HG02981 (cell line): ENCODE data around the gene RWDD1.

Source experiments
- ATAC-seq: cut with Tn5 transposase; IDR thresholded peaks from one replicate; pipeline ENCODE4 v1.9.1; 2021; ENCODE audit warnings: mild to moderate bottlenecking, moderate library complexity; ENCODE audit not compliant: unreplicated experiment

Gene RWDD1, protein sequence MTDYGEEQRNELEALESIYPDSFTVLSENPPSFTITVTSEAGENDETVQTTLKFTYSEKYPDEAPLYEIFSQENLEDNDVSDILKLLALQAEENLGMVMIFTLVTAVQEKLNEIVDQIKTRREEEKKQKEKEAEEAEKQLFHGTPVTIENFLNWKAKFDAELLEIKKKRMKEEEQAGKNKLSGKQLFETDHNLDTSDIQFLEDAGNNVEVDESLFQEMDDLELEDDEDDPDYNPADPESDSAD

DNA sequence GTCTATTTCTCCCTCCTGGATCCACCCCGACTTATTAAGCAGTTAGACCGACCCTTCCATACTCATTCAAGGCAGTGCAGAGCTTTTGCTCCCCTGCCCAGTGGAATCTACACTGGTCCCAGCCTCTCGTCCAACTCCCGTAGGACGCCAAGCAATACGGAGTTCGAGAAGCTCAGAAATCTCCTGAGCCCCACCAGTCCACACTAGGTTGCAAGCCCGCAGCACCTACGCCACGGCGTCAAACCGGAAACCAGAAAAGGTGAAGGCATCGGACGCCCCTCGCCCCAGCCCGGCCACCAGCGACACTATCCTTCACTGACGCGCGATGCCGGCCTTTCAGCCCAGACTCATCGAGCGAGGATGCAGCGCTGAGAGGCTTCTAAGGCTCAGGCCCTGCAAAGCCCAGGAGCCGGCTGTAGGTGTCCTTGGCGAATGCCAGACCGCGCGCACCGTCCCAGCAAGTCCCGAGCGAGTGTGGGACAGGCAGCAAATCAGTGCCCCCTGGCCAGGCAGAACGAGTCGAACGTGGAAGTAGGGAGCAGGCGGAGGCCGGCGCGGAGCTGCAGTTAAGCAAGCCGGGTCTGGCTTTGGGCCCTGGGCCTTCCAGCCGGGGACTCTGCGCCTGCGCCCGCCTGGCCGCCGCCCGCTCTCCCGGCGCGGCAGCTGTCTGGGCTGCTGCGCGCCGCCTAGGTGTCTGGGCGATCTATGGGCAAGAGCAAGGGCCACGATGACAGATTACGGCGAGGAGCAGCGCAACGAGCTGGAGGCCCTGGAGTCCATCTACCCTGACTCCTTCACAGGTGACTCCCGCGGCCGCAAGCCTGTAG, at the start of gene RWDD1:
Gene RWDD1, plus strand, starts transcription at position 649 of the 827 bp plus-strand sequence. Its CDS starts 79 bp downstream, at position 728.
- peak; percentile 92 for ATAC-seq

- ATAC-seq, result no peak
These were observed 48.4 kb upstream of the RWDD1 start for GRCh38 chr6:116522896-116523295.

DNA sequence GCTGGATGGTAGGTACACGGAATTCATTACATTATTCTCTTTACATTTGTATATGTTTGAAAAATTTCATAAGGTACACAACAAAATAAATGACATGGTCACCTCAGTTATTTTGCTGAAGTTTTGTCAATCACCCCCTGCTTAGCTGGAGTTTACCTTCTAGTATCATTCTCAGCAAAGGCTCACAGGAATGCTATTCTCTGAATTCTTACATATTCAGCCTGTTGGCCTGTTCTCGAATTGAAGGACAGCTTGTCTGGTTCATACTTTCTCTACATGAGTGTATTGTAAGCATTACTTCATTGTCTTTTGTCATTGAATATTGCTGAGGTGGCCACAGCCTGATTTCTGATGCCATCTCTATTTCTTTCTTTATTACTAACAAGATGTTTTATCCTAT, 47.1 kb upstream of the RWDD1 start:
- ATAC-seq, result no peak

GRCh38 chr6:116528133-116528532, 43.2 kb upstream of the RWDD1 start:
- ATAC-seq, result no peak

- no peak for ATAC-seq
These were observed 42.5 kb upstream of the RWDD1 start for GRCh38 chr6:116528780-116529179.

- no peak for ATAC-seq
These were observed 41.6 kb upstream of the RWDD1 start for GRCh38 chr6:116529466-116530290.

- no peak for ATAC-seq
These were observed 40.9 kb upstream of the RWDD1 start for GRCh38 chr6:116530436-116530835.

DNA sequence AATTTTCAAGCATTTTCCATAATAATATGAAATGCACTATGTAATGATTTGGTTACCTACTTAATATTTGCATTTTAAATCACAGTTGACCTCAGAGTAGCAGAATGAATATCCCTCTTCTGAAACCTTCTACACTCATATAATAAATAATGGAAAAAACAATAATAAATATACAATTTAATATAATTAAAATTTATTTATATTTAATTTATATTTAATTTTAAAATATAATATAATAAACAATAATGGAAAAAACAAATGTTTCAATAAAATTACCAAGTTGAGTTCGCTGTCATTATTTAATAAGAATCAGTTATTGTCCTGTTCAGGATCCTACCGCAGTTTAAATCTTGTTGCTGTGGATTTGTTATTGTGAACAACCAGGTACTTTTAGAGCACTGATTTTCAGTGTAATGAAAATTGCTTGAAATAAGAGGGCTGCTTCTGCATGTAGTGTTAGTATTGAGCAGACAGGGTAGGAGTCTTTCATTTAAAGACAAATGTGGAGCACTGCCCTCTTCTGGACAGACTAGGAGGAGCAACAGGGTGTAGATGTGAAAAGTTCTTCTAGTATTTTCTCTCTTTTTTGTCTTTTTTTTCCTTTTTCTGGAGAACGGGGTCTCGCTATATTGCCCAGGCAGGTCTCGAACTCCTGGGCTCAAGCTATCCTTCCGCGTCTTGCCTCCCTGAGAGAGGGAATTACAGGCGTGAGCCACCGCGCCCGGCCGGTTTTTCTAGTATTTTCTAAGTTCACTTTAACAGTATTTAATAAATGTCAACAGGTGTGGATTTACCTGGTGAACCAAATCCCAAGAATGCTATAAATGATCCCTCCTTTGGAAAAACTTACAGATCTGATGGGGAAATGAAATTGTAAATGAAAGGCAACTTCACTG, 39.4 kb upstream of the RWDD1 start:
- ATAC-seq, result peak; percentile 78

DNA sequence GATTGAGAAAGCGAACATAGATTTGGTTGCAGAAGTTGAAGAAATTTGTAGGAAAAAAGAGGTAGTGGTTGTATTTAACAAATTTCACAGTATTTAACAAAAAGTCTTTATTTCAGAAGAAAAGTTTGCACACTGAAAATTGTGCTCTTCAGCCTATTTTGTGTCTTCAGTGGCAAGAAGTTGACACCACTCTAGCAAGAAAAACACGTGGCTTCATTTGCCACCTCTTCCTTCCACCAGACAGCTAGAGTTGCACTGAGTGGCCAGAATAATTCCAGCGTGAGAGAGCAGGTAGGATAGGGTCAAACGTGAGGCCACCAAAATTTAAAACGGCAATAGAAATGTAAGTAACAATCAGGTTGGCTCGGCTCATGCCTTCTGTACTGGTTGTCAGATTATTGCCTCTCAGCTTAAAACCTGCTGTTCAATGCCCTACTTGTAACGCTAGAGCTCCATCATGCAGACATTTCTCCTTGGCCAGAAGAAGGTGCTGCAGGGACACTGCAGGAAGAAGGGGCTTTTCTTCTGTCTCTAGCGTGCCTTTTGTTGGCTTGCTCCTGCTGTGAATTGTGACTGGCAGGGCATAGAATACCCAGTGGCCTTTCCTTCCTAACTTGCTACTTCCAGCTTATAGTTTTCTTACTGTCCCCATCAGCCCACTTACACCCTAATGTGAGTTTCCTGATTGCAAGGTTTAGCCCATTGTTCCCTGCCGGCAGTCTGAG, 37.9 kb upstream of the RWDD1 start:
- no peak for ATAC-seq

- no peak for ATAC-seq
These were observed 36.2 kb upstream of the RWDD1 start for GRCh38 chr6:116535109-116535508.

GRCh38 chr6:116536216-116536621, 35.1 kb upstream of the RWDD1 start:
- ATAC-seq, result peak; percentile 37

- no peak for ATAC-seq
These were observed 28.9 kb upstream of the RWDD1 start for GRCh38 chr6:116542426-116542825.

DNA sequence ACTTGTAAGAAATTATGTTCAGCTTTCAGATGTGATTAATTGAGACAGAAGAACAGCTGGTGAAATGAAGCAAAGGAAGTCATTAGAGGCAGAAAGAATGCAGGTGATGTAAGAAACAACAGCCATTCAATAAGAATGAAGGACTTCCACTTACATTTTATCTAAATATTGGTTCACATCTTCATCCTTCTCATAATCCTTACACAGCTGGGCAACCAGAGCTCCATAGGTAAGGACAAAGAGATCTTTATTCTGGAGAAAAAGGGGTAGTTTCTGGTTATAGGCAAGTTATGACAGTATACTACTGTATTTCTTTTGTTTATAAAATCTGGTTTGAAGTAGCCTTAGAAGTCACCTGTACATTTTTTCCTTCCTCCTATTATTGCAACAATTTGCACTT, 28.2 kb upstream of the RWDD1 start:
- no peak for ATAC-seq

DNA sequence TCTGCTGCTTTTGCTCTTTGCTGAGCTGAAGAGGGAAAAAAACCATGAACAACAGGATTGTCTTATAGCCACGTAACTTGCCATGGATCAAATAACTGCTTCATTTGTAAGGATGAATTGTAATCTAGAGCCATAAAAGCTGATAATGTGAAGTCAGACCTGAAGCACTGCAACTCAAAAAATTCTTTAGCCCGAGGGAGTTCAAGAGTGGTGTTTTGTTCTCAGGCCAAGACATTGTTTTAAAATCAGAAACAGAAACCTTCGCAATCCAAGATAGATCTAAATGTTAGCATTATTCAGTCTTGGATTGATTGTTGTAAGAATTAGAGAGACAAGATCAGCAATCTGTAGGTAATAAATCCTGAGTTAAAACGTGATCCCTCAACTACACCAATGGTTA, 25.7 kb upstream of the RWDD1 start, which contains the start of gene TRAPPC3L:
Gene TRAPPC3L, minus strand, starts transcription at position 34 of the 400 bp plus-strand sequence. CDS start 170 bp downstream, outside the sequence.
- no peak for ATAC-seq

DNA sequence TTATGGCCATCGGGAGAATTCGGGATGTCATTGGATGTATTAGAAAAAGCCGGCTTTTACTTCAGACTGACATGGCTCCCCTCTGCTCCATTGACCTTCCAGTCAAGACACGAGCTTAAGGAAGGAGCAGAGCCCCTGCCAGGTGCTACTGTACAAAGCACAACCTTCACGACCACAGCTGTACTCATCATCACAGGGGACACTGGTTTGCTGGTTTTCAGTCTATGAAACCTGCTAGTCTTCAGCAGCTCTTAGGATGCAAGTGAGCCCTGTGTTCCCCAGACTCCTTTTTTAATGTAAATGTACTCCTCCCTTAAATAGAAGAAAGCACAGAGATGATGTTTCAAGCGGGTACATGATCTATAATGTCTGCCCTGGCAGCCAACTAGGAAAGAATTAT, 23.9 kb upstream of the RWDD1 start:
- no peak for ATAC-seq

DNA sequence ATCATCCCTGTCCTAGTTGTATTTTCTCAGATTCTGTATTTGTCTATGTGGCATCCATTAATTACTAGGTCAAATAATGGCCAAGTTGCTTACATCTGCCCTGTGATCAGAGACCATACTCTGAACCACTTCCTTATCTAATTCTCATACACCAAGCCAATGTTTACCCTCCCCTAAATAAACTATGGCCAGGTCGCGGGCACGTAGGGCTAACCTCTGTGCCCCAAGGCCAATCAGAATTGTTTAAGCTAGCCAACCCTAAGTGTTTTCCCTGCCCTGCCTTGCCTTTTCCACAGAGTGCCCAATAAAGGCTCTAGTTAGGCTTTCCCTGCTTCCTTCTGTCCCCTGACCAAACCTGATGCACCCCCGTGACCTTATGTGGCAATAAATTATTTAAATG, 20.5 kb upstream of the RWDD1 start:
- ATAC-seq, result no peak

DNA sequence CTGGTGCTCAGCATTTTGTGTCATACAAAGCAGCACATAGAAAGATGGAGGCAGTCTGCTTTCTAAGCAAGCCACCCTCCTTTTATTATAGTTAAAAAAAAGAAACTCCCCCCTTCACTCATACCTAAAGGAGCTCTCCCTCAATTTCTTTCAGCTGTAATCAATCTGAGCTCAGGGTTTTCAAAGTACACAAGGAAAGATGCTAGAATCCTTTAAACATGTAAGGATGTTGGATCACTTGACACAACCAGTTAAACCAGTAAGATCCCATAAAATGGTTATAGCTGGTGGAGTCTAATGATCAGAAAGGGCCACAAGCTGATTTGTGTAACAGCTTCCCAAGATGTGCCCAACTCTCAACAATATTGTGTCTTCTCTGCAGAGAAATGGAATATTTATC, 17.9 kb upstream of the RWDD1 start, which contains the start of gene CALHM4:
Gene CALHM4, plus strand, starts transcription at position 301 of the 400 bp plus-strand sequence. Its CDS starts 43 bp downstream, at position 344.
- no peak for ATAC-seq

DNA sequence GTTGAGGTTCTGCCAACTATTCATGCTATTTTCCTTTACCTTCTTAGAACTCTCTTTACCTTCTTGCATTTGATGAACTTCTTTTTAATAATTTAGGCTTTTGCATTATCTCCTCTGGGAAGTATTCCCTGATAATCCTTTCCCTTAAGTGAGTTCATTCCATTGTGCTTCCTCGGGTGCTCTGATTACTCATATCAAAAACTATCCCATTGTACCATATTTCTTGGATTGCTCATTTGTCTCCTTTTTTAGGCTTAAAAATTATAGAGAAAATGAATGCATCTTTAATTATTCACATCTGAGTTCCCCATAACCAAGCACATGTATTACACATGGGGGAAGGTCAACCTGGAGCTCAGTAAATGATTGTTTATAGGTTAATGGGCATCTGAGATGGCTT, 15.2 kb upstream of the RWDD1 start:
- ATAC-seq, result no peak

DNA sequence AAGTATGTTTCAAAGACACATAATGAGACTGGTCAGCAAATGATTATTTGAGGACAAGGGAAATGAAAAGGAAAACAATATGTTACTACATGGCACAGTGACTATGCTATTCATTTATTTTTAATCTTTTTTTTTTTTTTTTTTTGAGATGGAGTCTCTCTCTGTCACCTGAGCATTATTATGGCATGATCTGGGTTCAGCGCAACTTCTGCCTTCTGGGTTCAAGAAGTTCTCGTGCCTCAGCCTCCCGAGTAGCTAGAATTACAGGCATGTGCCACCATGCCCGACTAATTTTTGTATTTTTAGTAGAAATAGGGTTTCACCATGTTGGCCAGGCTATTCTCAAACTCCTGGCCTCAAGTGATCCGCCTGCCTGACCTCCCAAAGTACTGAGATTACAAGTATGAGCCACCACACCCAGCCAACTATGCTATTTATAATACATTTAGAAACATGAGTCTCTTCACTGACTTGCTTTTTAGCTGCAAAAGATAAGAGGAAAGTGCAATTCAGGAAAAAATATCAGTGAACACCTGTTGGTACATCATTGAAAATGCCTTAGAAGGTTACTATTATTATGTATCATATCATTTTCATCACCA, 14.4 kb upstream of the RWDD1 start:
- no peak for ATAC-seq
